T-helper 1 cell treated with Interleukin-12 subunit alpha and Interleukin-12 subunit beta and Interleukin-4 antibody, amounts not matched to agents 30 ng/mL and 1 ng/mL, for 36 hours (primary cell): ENCODE data around the gene NNMT. TPM values are rescaled to one million over a fixed set of nuclear protein-coding genes. Genes with fewer than 3 reads are reported as not detected.

ENCODE experiments used
- intact Hi-C: fragments of 100-400 bp; cut with micrococcal nuclease; formaldehyde crosslinking; loops from one replicate; pipeline ENCODE4 v1.15.1; 2024
- total RNA-seq: library from RNA; stranded (reverse); gene quantifications from 2 replicates; pipeline ENCODE4 v1.2.3, GENCODE V29; 2022

NNMT gene
- total RNA-seq, 1 donor from 2014 or later = not detected

GRCh38 chr11:114262681-114263512, 33.3 kb upstream of the NNMT start:
- intact Hi-C loops = loop anchor here (5.0 kb wide), 1 partner anchor 956 kb away; no protein-coding TSS in a partner anchor

- intact Hi-C loops = loop anchor here (5.0 kb wide), 1 partner anchor 956 kb away; no protein-coding TSS in a partner anchor
Measured at GRCh38 chr11:114263513-114264170, 32.6 kb upstream of the NNMT start.

GRCh38 chr11:114264381-114264780, 31.8 kb upstream of the NNMT start:
- intact Hi-C loops = loop anchor here (5.0 kb wide), 1 partner anchor 957 kb away; no protein-coding TSS in a partner anchor

GRCh38 chr11:114265122-114265878, 30.9 kb upstream of the NNMT start:
- intact Hi-C loops = no loop called here

- intact Hi-C loops = no loop called here
Measured at GRCh38 chr11:114269498-114269897, 26.7 kb upstream of the NNMT start.

- intact Hi-C loops = no loop called here
Measured at GRCh38 chr11:114270531-114271270, 25.5 kb upstream of the NNMT start.

- intact Hi-C loops = no loop called here
Measured at GRCh38 chr11:114271316-114271715, 24.9 kb upstream of the NNMT start.

GRCh38 chr11:114272311-114272710, 23.9 kb upstream of the NNMT start:
- intact Hi-C loops = no loop called here

- intact Hi-C loops = no loop called here
Measured at GRCh38 chr11:114273071-114273470, 23.1 kb upstream of the NNMT start.

- intact Hi-C loops = no loop called here
Measured at GRCh38 chr11:114273890-114274635, 22.1 kb upstream of the NNMT start.

- intact Hi-C loops = no loop called here
Measured at GRCh38 chr11:114274637-114275036, 21.6 kb upstream of the NNMT start.

GRCh38 chr11:114275280-114275679, 20.9 kb upstream of the NNMT start:
- intact Hi-C loops = no loop called here

- intact Hi-C loops = no loop called here
Measured at GRCh38 chr11:114276077-114276476, 20.1 kb upstream of the NNMT start.

- intact Hi-C loops = no loop called here
Measured at GRCh38 chr11:114277637-114278341, 18.4 kb upstream of the NNMT start.

GRCh38 chr11:114278342-114279065, 17.7 kb upstream of the NNMT start:
- intact Hi-C loops = no loop called here

- intact Hi-C loops = loop anchor here (1.0 kb wide), 1 partner anchor 159 kb away; the partner anchor contains the start of gene REXO2
Measured at GRCh38 chr11:114279792-114280546, 16.2 kb upstream of the NNMT start.

GRCh38 chr11:114280696-114281095, 15.5 kb upstream of the NNMT start:
- intact Hi-C loops = loop anchor here (1.0 kb wide), 1 partner anchor 159 kb away; the partner anchor contains the start of gene REXO2

GRCh38 chr11:114281388-114281956, 14.7 kb upstream of the NNMT start:
- intact Hi-C loops = no loop called here
